Measurements from ENCODE around the gene BORCS5. TPM values are rescaled to one million over a fixed set of nuclear protein-coding genes. Genes with fewer than 3 reads are reported as not detected.

BORCS5 gene
- total and polyA plus RNA-seq, 3 donors from 2014 or later = 20.3 to 46.3 (median 22.8) TPM

DNA sequence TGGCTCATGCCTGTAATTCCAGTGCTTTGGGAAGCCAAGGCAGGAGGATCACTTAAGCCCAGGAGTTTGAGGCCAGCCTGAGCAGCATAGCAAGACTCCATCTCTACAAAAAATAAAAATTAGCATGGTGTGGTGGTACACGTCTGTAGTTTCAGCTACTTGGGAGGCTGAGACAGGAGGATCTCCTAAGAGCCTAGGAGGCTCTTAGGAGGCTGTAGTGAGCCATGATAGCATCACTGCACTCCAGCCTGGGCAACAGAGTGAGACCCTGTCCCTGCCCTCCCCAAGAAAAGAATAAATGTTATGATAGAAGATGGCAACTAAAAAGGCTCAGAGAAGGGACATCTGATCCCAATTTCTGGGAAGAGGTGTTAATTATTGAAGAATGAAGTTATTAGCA, 3.6 kb upstream of the BORCS5 start:
- Histone ChIP-seq H3K4me1 (peaks cover 19% of the 10 kb centered on the region), H3K36me3 (ENCODE audit: low read depth, missing control alignments) (no peaks in the 10 kb centered on the region), H3K9me3 (no peaks in the 10 kb centered on the region), H3K4me3 (no peak overlapping the region), H3K27me3 (no peaks in the 10 kb centered on the region), H3K27ac (no peak overlapping the region)
- WGBS, 2 donors = 77 to 86% methylated on average over 1 of the region's 1 CpG
- no peak for DNase-seq
- no peak for TF ChIP-seq POLR2A (IDR thresholded peaks at IDR 0.05)
- TF ChIP-seq, protein P1, sequence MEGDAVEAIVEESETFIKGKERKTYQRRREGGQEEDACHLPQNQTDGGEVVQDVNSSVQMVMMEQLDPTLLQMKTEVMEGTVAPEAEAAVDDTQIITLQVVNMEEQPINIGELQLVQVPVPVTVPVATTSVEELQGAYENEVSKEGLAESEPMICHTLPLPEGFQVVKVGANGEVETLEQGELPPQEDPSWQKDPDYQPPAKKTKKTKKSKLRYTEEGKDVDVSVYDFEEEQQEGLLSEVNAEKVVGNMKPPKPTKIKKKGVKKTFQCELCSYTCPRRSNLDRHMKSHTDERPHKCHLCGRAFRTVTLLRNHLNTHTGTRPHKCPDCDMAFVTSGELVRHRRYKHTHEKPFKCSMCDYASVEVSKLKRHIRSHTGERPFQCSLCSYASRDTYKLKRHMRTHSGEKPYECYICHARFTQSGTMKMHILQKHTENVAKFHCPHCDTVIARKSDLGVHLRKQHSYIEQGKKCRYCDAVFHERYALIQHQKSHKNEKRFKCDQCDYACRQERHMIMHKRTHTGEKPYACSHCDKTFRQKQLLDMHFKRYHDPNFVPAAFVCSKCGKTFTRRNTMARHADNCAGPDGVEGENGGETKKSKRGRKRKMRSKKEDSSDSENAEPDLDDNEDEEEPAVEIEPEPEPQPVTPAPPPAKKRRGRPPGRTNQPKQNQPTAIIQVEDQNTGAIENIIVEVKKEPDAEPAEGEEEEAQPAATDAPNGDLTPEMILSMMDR (IDR thresholded peaks at IDR 0.05) = no peak
- intact Hi-C loops (cut with DNase I; ENCODE audit: low total_unique reads) = no loop called here

DNA sequence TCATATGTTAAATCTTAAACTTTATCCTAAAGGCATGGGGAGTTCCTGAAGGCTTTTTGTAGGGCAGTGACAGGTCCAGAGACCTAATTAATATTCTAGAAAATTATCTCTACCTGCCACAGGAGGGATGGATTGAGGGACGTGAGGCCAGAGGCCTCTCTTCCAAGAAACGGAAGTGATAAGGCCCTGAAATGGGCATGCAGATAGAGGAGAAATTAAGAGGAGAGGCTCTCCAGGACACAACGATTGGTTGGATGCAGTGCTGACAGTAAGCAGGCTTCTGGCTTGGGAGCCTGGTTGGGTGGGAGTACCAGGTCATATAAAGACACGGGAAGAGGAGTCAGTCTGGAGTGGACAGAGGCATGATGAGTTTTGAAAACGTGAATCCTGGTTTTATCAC, 3.1 kb upstream of the BORCS5 start:
- DNase-seq = no peak
- Histone ChIP-seq H3K27me3 (no peaks in the 10 kb centered on the region), H3K4me1 (peaks cover 24% of the 10 kb centered on the region), H3K36me3 (ENCODE audit: low read depth, missing control alignments) (no peaks in the 10 kb centered on the region), H3K9me3 (no peaks in the 10 kb centered on the region), H3K4me3 (no peak overlapping the region), H3K27ac (no peak overlapping the region)
- TF ChIP-seq, protein P1 (IDR thresholded peaks at IDR 0.05) = no peak
- TF ChIP-seq POLR2A (IDR thresholded peaks at IDR 0.05) = no peak
- WGBS, 2 donors = 43 to 56% methylated on average over 5 of the region's 5 CpGs
- intact Hi-C loops (cut with DNase I; ENCODE audit: low total_unique reads) = no loop called here

DNA sequence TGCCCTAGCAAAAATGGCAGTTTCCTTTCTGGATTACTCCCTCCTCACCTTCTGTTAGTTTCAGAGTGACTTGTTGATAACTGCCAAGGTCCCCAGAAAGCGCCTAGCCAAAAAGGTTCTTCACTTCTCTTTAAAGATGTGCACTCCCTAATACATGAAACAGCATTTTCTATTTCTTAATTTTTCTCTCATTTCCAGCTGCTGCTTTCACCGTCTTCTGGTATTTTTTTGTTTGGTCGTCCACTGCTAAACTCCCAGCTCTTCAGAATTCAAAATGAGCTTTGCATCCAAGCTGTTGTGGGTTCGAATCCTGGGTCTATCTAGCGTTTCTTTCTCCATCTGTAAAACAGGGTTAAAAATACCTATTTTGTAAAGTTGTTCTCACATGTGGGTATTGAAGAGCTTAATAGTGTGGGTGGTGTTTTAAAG, 397 bp upstream of the BORCS5 start:
- no peak for DNase-seq
- no peak for TF ChIP-seq POLR2A (IDR thresholded peaks at IDR 0.05)
- TF ChIP-seq, protein P1 (IDR thresholded peaks at IDR 0.05) = no peak
- peaks cover 13% of the 10 kb centered on the region for H3K4me1 ChIP-seq
- H3K9me3 ChIP-seq = no peaks in the 10 kb centered on the region
- 25 to 29% methylated on average over 5 of the region's 5 CpGs for WGBS, 2 donors
- H3K27me3 ChIP-seq = no peaks in the 10 kb centered on the region
- no peaks in the 10 kb centered on the region for H3K36me3 ChIP-seq (ENCODE audit: low read depth, missing control alignments)
- peak overlapping the region; percentile 96 to 98 for H3K4me3 ChIP-seq
- intact Hi-C loops (cut with DNase I; ENCODE audit: low total_unique reads) = no loop called here
- H3K27ac ChIP-seq = peak overlapping the region; percentile 95 to 98

DNA sequence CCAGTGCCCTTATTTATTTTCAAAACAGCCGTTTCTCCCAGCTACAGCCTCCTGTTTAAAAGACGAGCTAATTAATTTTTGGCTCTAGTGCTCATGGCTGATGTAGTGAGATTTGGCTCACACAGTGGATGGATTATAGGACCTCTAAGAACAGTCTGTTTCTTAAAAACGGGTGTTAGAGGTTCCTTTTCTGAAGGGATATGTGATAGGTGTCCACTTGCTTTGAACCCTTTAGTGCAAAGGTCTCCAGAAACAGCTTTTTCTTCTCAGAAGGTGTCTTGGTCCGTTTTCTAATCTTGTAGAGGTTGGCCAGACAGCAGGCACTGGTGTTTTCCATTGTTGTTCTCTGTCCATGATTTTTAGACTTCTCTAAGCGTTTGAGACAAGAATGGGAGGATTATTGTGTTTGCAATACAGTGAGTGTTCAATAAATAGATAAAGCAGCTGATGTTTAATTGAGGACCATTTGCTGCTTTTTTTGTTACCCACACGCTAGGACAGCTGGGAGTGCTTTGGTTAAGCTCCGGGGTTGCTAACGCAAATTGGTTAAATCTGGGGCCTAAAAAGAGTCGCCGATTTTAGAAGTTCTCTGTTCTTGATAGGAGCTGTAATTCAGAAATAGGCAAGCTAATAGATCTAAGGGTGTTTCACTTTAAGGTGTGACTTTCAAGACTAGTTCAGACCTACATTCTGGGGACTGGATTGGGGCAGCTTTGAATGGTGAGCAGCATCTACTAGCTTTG, 1.0 kb downstream of the BORCS5 start:
- intact Hi-C loops (cut with DNase I; ENCODE audit: low total_unique reads) = no loop called here
- DNase-seq = no peak
- 6 to 8% methylated on average over 10 of the region's 10 CpGs for WGBS, 2 donors
- TF ChIP-seq, protein P1 (IDR thresholded peaks at IDR 0.05) = no peak
- no peak for TF ChIP-seq POLR2A (IDR thresholded peaks at IDR 0.05)
- Histone ChIP-seq H3K27me3 (no peaks in the 10 kb centered on the region), H3K36me3 (ENCODE audit: low read depth, missing control alignments) (no peaks in the 10 kb centered on the region), H3K9me3 (no peaks in the 10 kb centered on the region), H3K27ac (peak overlapping the region; percentile 95 to 98), H3K4me3 (peak overlapping the region; percentile 96 to 98), H3K4me1 (peaks cover 13% of the 10 kb centered on the region)

DNA sequence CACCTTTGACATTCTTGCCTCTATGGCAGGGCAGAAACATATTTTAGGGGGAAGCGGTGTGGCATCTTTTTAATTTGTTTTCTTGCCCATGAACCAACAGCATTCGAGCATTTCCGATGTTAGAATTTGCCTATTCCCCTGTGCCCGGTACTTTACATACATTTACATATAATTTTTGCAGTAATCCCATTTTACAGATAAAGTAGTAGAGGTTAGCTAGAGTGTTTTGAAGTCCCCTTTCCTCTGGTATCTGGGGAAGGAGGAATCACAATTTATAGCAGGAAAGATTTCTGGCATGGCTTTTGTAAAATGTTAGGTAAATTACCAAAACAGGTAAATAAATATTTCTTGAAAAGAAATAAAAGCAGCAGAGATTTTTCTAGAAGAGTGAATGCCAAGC, 1.6 kb downstream of the BORCS5 start:
- WGBS, 2 donors = 65 to 85% methylated on average over 4 of the region's 4 CpGs
- Histone ChIP-seq H3K27ac (peak overlapping the region in 1 of 2 donors; percentile 95), H3K4me1 (peaks cover 13% of the 10 kb centered on the region), H3K36me3 (ENCODE audit: low read depth, missing control alignments) (no peaks in the 10 kb centered on the region), H3K4me3 (no peak overlapping the region), H3K27me3 (no peaks in the 10 kb centered on the region), H3K9me3 (no peaks in the 10 kb centered on the region)
- DNase-seq = no peak
- intact Hi-C loops (cut with DNase I; ENCODE audit: low total_unique reads) = no loop called here
- TF ChIP-seq, protein P1 (IDR thresholded peaks at IDR 0.05) = no peak
- no peak for TF ChIP-seq POLR2A (IDR thresholded peaks at IDR 0.05)

Data from testis (tissue), 3 donors.